Measurements from ENCODE around the gene PTMS. TPM values are rescaled to one million over a fixed set of nuclear protein-coding genes. Genes with fewer than 3 reads are reported as not detected.

Gene PTMS
- total and polyA plus RNA-seq, 2 of the 13 experiments (the other 11 are each of a cell fraction or from before 2014, with no cell fraction given) = 40.5 to 82.4 TPM

DNA sequence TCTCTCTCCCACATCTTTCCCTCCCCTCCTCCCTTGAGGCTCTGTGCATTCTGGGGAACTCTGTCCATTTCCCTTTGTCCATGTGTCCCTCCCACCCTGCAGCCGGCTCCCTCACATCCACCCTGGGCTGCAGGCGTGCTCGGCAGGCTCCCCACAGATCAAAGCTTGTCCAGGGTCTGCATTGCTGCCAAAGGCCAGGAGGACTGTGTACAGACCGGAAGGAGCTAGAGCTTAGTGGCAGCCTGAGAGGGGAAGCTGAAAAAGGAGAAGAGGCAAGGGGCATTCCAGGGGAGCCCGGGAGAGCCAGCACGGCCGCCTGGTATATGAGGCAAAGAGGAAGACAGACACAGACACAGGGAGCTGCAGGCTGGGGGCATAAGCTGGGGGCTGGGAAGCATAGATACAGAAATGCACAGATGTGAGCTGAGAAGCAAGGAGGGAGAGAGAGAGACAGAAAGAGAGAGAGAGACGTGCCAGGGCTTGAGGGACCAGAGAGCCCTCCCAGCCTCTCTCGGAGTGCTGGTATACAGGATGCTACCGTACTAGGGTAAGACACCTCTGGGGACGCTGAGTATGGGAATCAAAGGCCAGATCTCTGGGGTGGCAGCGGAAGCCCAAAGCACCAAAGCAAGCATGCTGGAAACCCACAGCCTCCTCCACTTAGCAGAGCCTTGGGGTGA lies 26.5 kb downstream of the PTMS start (continued):
- TF ChIP-seq, protein P1, sequence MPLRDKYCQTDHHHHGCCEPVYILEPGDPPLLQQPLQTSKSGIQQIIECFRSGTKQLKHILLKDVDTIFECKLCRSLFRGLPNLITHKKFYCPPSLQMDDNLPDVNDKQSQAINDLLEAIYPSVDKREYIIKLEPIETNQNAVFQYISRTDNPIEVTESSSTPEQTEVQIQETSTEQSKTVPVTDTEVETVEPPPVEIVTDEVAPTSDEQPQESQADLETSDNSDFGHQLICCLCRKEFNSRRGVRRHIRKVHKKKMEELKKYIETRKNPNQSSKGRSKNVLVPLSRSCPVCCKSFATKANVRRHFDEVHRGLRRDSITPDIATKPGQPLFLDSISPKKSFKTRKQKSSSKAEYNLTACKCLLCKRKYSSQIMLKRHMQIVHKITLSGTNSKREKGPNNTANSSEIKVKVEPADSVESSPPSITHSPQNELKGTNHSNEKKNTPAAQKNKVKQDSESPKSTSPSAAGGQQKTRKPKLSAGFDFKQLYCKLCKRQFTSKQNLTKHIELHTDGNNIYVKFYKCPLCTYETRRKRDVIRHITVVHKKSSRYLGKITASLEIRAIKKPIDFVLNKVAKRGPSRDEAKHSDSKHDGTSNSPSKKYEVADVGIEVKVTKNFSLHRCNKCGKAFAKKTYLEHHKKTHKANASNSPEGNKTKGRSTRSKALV (CRISPR knock-in tag; IDR thresholded peaks at IDR 0.05) = no peak
- TF ChIP-seq ZFP41 (CRISPR knock-in tag; IDR thresholded peaks at IDR 0.05; ENCODE audit: borderline replicate concordance) = no peak
- no peak for TF ChIP-seq ZNF7 (CRISPR knock-in tag; IDR thresholded peaks at IDR 0.05)
- TF ChIP-seq CEBPB (IDR thresholded peaks at IDR 0.05; ENCODE audit: borderline replicate concordance, low read depth, low read length) = no peak
- peak; percentile 87 for TF ChIP-seq ZC3H13 (CRISPR knock-in tag; IDR thresholded peaks at IDR 0.05)
- peak; percentile 63; the same call in 1 of the 2 replicates for TF ChIP-seq HOXA7 (CRISPR knock-in tag; IDR thresholded peaks at IDR 0.05)
- TF ChIP-seq, protein P2, sequence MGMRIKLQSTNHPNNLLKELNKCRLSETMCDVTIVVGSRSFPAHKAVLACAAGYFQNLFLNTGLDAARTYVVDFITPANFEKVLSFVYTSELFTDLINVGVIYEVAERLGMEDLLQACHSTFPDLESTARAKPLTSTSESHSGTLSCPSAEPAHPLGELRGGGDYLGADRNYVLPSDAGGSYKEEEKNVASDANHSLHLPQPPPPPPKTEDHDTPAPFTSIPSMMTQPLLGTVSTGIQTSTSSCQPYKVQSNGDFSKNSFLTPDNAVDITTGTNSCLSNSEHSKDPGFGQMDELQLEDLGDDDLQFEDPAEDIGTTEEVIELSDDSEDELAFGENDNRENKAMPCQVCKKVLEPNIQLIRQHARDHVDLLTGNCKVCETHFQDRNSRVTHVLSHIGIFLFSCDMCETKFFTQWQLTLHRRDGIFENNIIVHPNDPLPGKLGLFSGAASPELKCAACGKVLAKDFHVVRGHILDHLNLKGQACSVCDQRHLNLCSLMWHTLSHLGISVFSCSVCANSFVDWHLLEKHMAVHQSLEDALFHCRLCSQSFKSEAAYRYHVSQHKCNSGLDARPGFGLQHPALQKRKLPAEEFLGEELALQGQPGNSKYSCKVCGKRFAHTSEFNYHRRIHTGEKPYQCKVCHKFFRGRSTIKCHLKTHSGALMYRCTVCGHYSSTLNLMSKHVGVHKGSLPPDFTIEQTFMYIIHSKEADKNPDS (CRISPR knock-in tag; IDR thresholded peaks at IDR 0.05) = no peak
- TF ChIP-seq, protein P3, sequence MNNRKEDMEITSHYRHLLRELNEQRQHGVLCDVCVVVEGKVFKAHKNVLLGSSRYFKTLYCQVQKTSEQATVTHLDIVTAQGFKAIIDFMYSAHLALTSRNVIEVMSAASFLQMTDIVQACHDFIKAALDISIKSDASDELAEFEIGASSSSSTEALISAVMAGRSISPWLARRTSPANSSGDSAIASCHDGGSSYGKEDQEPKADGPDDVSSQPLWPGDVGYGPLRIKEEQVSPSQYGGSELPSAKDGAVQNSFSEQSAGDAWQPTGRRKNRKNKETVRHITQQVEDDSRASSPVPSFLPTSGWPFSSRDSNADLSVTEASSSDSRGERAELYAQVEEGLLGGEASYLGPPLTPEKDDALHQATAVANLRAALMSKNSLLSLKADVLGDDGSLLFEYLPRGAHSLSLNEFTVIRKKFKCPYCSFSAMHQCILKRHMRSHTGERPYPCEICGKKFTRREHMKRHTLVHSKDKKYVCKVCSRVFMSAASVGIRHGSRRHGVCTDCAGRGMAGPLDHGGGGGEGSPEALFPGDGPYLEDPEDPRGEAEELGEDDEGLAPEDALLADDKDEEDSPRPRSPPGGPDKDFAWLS (CRISPR knock-in tag; IDR thresholded peaks at IDR 0.05; ENCODE audit: borderline replicate concordance) = no peak
- TF ChIP-seq MTF1 (CRISPR knock-in tag; IDR thresholded peaks at IDR 0.05) = no peak
- TF ChIP-seq, protein P4, sequence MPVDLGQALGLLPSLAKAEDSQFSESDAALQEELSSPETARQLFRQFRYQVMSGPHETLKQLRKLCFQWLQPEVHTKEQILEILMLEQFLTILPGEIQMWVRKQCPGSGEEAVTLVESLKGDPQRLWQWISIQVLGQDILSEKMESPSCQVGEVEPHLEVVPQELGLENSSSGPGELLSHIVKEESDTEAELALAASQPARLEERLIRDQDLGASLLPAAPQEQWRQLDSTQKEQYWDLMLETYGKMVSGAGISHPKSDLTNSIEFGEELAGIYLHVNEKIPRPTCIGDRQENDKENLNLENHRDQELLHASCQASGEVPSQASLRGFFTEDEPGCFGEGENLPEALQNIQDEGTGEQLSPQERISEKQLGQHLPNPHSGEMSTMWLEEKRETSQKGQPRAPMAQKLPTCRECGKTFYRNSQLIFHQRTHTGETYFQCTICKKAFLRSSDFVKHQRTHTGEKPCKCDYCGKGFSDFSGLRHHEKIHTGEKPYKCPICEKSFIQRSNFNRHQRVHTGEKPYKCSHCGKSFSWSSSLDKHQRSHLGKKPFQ (CRISPR knock-in tag; IDR thresholded peaks at IDR 0.05; ENCODE audit: insufficient replicate concordance) = no peak
- peak; percentile 42 for TF ChIP-seq IKZF4 (CRISPR knock-in tag; IDR thresholded peaks at IDR 0.05; ENCODE audit: borderline replicate concordance, low read depth, not compliant biosample characterization)
- no peak for TF ChIP-seq ZNF326 (CRISPR knock-in tag; IDR thresholded peaks at IDR 0.05; ENCODE audit: borderline replicate concordance)
- no peak for TF ChIP-seq ZNF737 (CRISPR knock-in tag; IDR thresholded peaks at IDR 0.05; ENCODE audit: borderline replicate concordance)
- peak; percentile 59; the same call in 1 of the 2 replicates for TF ChIP-seq ZBTB26 (CRISPR knock-in tag; IDR thresholded peaks at IDR 0.05; ENCODE audit: borderline replicate concordance)
- TF ChIP-seq ZNF703 (CRISPR knock-in tag; IDR thresholded peaks at IDR 0.05; ENCODE audit: borderline replicate concordance) = no peak
- no peak for TF ChIP-seq TCF12 (IDR thresholded peaks at IDR 0.05)
- no peak for TF ChIP-seq TCF12 (CRISPR knock-in tag; IDR thresholded peaks at IDR 0.05)
- peak; percentile 53; the same call in 1 of the 2 replicates for TF ChIP-seq IRF2 (CRISPR knock-in tag; IDR thresholded peaks at IDR 0.05)
- TF ChIP-seq ZNF143 (CRISPR knock-in tag; IDR thresholded peaks at IDR 0.05) = peak; percentile 71

All from HepG2 (cell line).